K562 (cell line): ENCODE results near the gene DHDDS. TPM values are rescaled to one million over a fixed set of nuclear protein-coding genes. Genes with fewer than 3 reads are reported as not detected.

Experiments used
- E2F5 ChIP-seq: sonication (generic); formaldehyde crosslinking; IDR thresholded peaks from 2 replicates; pipeline ENCODE4 v1.8.0; 2022; ENCODE audit warnings: mild to moderate bottlenecking, missing genetic modification reagents
- ELF1 ChIP-seq: fragments of 200-800 bp; sonication (Bioruptor generic); IDR thresholded peaks from 2 replicates; pipeline ENCODE4 v1.6.1; 2016; ENCODE audit warnings: missing genetic modification characterization, missing compliant biosample characterization
- HDAC3 ChIP-seq: fragments of 450-650 bp; IDR thresholded peaks from 2 replicates; pipeline ENCODE4 v1.6.1; 2018; ENCODE audit warnings: borderline replicate concordance, mild to moderate bottlenecking, moderate library complexity; ENCODE audit not compliant: partially characterized antibody
- HDAC6 ChIP-seq: IDR thresholded peaks from 2 replicates; pipeline ENCODE4 v1.6.1; 2012; ENCODE audit warnings: low read depth, mild to moderate bottlenecking, control low read depth, inconsistent platforms, low read length, moderate library complexity
- HNRNPK ChIP-seq: fragments of 200-400 bp; formaldehyde crosslinking; IDR thresholded peaks from one replicate; pipeline ENCODE4 v1.6.1; 2018; ENCODE audit warnings: mild to moderate bottlenecking, low read depth, low read length; ENCODE audit not compliant: poor library complexity, severe bottlenecking
- HOXB6 ChIP-seq: fragments of 250-450 bp; sonication (Bioruptor Pico); IDR thresholded peaks from 2 replicates; pipeline ENCODE4 v1.5.1; 2022; ENCODE audit warnings: mild to moderate bottlenecking, borderline replicate concordance
- KHSRP ChIP-seq: fragments of 450-650 bp; IDR thresholded peaks from 2 replicates; pipeline ENCODE4 v1.6.1; 2017
- MBD1 ChIP-seq: fragments of 250-450 bp; sonication (Bioruptor Pico); IDR thresholded peaks from 2 replicates; pipeline ENCODE4 v1.8.0; 2022; ENCODE audit warnings: inconsistent platforms
- MLX ChIP-seq, 2 experiments: fragments of 450-650 bp in 1 of 2; sonication (generic) in 1 of 2; formaldehyde crosslinking; conservative IDR thresholded peaks; 2 replicates each; pipeline versions ENCODE4 v1.4.0 to v1.8.1; 2020 to 2022; ENCODE audit warnings: mild to moderate bottlenecking in 1 of 2, missing genetic modification reagents in 1 of 2
- NCOA1 ChIP-seq: fragments of 450-650 bp; IDR thresholded peaks from 2 replicates; pipeline ENCODE4 v1.6.1; 2016; ENCODE audit warnings: low read depth
- NFXL1 ChIP-seq: fragments of 450-650 bp; formaldehyde crosslinking; IDR thresholded peaks from 2 replicates; pipeline ENCODE4 v1.4.0; 2021; ENCODE audit warnings: mild to moderate bottlenecking
- NUFIP1 ChIP-seq: fragments of 450-650 bp; IDR thresholded peaks from 2 replicates; pipeline ENCODE4 v1.6.1; 2018; ENCODE audit not compliant: partially characterized antibody
- PML ChIP-seq: IDR thresholded peaks from 2 replicates; pipeline ENCODE4 v1.6.1; 2012; ENCODE audit warnings: low read length, inconsistent platforms
- RAD21 ChIP-seq, 2 experiments: fragments of 250-450 bp in 1 of 2; fragments of 450-650 bp in 1 of 2; sonication (Bioruptor Pico) in 1 of 2; formaldehyde crosslinking in 1 of 2; IDR thresholded peaks in 1 of 2; conservative IDR thresholded peaks in 1 of 2; 2 replicates each; pipeline versions ENCODE4 v1.4.0 to v1.8.0; 2020 to 2022; ENCODE audit warnings: mild to moderate bottlenecking in 2 of 2, moderate library complexity in 1 of 2
- RHOXF2B ChIP-seq: fragments of 250-450 bp; sonication (Bioruptor Pico); conservative IDR thresholded peaks from 2 replicates; pipeline ENCODE4 v1.5.1; 2021
- SIN3A ChIP-seq, 2 experiments: fragments of 150-350 bp in 1 of 2; IDR thresholded peaks; 2 replicates each; pipeline ENCODE4 v1.6.1; 2011 to 2016; ENCODE audit warnings: borderline replicate concordance in 2 of 2, low read depth in 2 of 2, low read length in 2 of 2, mild to moderate bottlenecking in 2 of 2, moderate library complexity in 2 of 2; ENCODE audit not compliant: control insufficient read depth in 1 of 2
- SMAD4 ChIP-seq: fragments of 250-450 bp; sonication (Bioruptor Pico); conservative IDR thresholded peaks from 2 replicates; pipeline ENCODE4 v1.8.0; 2021; ENCODE audit warnings: inconsistent platforms, mild to moderate bottlenecking, moderate library complexity
- SUPT5H ChIP-seq: fragments of 450-650 bp; IDR thresholded peaks from 2 replicates; pipeline ENCODE4 v1.6.1; 2016
- TCF7 ChIP-seq: sonication (generic); IDR thresholded peaks from 2 replicates; pipeline ENCODE4 v1.6.1; 2016; ENCODE audit warnings: antibody characterized with exemption, borderline replicate concordance
- ZNF507 ChIP-seq: conservative IDR thresholded peaks from 2 replicates; pipeline ENCODE4 v1.6.1; 2017; ENCODE audit warnings: missing genetic modification characterization, missing compliant biosample characterization
- ZNF518B ChIP-seq: fragments of 250-450 bp; sonication (Bioruptor Pico); IDR thresholded peaks from 2 replicates; pipeline ENCODE4 v1.5.0; 2021; ENCODE audit warnings: mild to moderate bottlenecking, moderate library complexity
- ZZZ3 ChIP-seq: fragments of 450-650 bp; IDR thresholded peaks from 2 replicates; pipeline ENCODE4 v1.6.1; 2016; ENCODE audit warnings: antibody characterized with exemption, mild to moderate bottlenecking, moderate library complexity
- polyA plus RNA-seq, 8 experiments: library from polyadenylated mRNA; depleted of rRNA in 4 of 8; stranded (reverse) in 5 of 8; unstranded in 3 of 8; fragments of >200 nt; fragmentation: Nextera tagmentation in 2 of 8; fragmentation: Illumina TruSeq in 1 of 8; extraction: Ambion mirVana in 2 of 8; extraction: Trizol in 1 of 8; gene quantifications; 2 replicates each; pipeline versions ENCODE4 v1.2.1 to v1.2.3, GENCODE V29; 2011 to 2014; ENCODE audit warnings: inconsistent platforms in 1 of 8, missing spikeins in 1 of 8
- total RNA-seq, 7 experiments: library from RNA; depleted of rRNA in 6 of 7; stranded (reverse); fragments of >200 nt in 6 of 7; fragmentation: Illumina TruSeq in 2 of 7; extraction: Trizol in 2 of 7; gene quantifications; 2 replicates each; pipeline versions ENCODE4 v1.2.1 to v1.2.3, GENCODE V29; 2011 to 2021; ENCODE audit warnings: low replicate concordance in 1 of 7

The DHDDS gene
- total and polyA plus RNA-seq, 9 of the 15 experiments (the other 6 are each of a cell fraction or from before 2014, with no cell fraction given): 33.3 to 55.0 (median 44.3) TPM

GRCh38 chr1:26431979-26432695, at the start of gene DHDDS (continued):
- TF ChIP-seq ZNF518B (CRISPR knock-in tag) (no peak), NCOA1 (peak; percentile 55; the same call in 1 of the 2 replicates), HOXB6 (CRISPR knock-in tag) (peak; percentile 44; the same call in 1 of the 2 replicates), ELF1 (tag) (peak; percentile 97), NFXL1 (CRISPR knock-in tag) (no peak), MBD1 (no peak), E2F5 (CRISPR knock-in tag) (peak; percentile 89), HNRNPK (peak; percentile 33), KHSRP (peak; percentile 98), RAD21 (CRISPR knock-in tag; conservative IDR thresholded peaks at IDR 0.05 in 1 of 2, IDR thresholded peaks at IDR 0.05 in 1 of 2) (no peak), SUPT5H (peak; percentile 98), HDAC6 (no peak), MLX (CRISPR knock-in tag; conservative IDR thresholded peaks at IDR 0.05) (peak in 1 of 2 experiments; percentile 32; a peak in 1 of 4 replicates), NUFIP1 (no peak), PML (peak; percentile 80; the same call in 1 of the 2 replicates), ZNF507 (tag) (no peak), SIN3A (IDR thresholded peaks at IDR 0.05; ENCODE audit: borderline replicate concordance in 2 of 2, control insufficient read depth in 1 of 2, low read depth in 2 of 2, low read length in 2 of 2) (peak; percentile 97 to 98), TCF7 (peak; percentile 87), RHOXF2B (CRISPR knock-in tag) (peak; percentile 67; the same call in 1 of the 2 replicates), HDAC3 (no peak), SMAD4 (CRISPR knock-in tag) (peak; percentile 77), ZZZ3 (no peak; the same call in 1 of the 2 replicates)
